HG02973 (cell line): ENCODE results near the gene PPP1R36.

Source experiments
- ATAC-seq: cut with Tn5 transposase; IDR thresholded peaks from one replicate; pipeline ENCODE4 v1.9.1; 2021; ENCODE audit warnings: moderate library complexity; ENCODE audit not compliant: unreplicated experiment

Gene PPP1R36

DNA sequence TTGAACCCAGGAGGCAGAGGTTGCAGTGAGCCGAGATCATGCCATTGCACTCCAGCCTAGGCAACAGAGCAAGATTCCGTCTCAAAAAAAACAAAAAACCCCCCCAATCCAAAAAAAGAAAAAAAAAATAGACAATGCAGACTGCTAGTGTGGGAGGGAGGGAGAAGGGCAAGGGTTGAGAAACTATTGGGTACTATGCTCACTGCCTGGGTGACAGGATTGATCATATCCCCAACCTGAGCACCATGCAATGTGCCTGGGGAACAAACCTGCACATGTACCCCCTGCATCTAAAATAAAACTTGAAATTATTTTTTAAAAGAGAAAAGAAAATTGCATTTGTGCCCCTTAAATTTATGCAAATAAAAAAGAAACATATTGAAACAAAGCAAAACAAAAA is 88.9 kb downstream of the PPP1R36 start:
- no peak for ATAC-seq
